RWPE2 (cell line): ENCODE data around the gene CACNA1B.

Experiments used
- ATAC-seq: fragments of 200-7000 bp; cut with Tn5 transposase; 3 replicates; pipeline ENCODE4 v1.9.1; 2021; ENCODE audit warnings: low read depth
- DNase-seq: peaks from one replicate; pipeline ENCODE4 v3.0.0-alpha.2; 2020; ENCODE audit warnings: low spot score
- H3K27ac ChIP-seq: fragments of 450-650 bp; 2 replicates; pipeline ENCODE4 v1.5.1; 2017; ENCODE audit warnings: mild to moderate bottlenecking; ENCODE audit not compliant: poor library complexity, severe bottlenecking
- H3K27me3 ChIP-seq: fragments of 250-450 bp; sonication (Bioruptor Pico); 2 replicates; pipeline ENCODE4 v1.5.1; 2021; ENCODE audit warnings: mild to moderate bottlenecking, moderate library complexity; ENCODE audit not compliant: insufficient read depth, poor library complexity, severe bottlenecking
- H3K36me3 ChIP-seq: fragments of 250-450 bp; sonication (Bioruptor Pico); 2 replicates; pipeline ENCODE4 v1.5.1; 2020; ENCODE audit warnings: low read depth, mild to moderate bottlenecking, moderate library complexity
- H3K4me1 ChIP-seq: fragments of 250-450 bp; sonication (Bioruptor Pico); 2 replicates; pipeline ENCODE4 v1.5.1; 2021; ENCODE audit warnings: mild to moderate bottlenecking, moderate library complexity; ENCODE audit not compliant: insufficient read depth, poor library complexity, severe bottlenecking
- H3K4me3 ChIP-seq: fragments of 250-450 bp; sonication (Bioruptor Pico); 2 replicates; pipeline ENCODE4 v1.5.1; 2021; ENCODE audit warnings: mild to moderate bottlenecking, moderate library complexity; ENCODE audit not compliant: severe bottlenecking
- H3K9me3 ChIP-seq: fragments of 250-450 bp; sonication (Bioruptor Pico); 2 replicates; pipeline ENCODE4 v1.5.1; 2021; ENCODE audit warnings: mild to moderate bottlenecking, moderate library complexity; ENCODE audit not compliant: severe bottlenecking
- TF ChIP-seq, protein P1 (sequence below): fragments of 450-650 bp; IDR thresholded peaks from one replicate; pipeline ENCODE4 v1.5.1; 2017; ENCODE audit warnings: mild to moderate bottlenecking, moderate library complexity; ENCODE audit not compliant: poor library complexity, severe bottlenecking

The CACNA1B gene

DNA sequence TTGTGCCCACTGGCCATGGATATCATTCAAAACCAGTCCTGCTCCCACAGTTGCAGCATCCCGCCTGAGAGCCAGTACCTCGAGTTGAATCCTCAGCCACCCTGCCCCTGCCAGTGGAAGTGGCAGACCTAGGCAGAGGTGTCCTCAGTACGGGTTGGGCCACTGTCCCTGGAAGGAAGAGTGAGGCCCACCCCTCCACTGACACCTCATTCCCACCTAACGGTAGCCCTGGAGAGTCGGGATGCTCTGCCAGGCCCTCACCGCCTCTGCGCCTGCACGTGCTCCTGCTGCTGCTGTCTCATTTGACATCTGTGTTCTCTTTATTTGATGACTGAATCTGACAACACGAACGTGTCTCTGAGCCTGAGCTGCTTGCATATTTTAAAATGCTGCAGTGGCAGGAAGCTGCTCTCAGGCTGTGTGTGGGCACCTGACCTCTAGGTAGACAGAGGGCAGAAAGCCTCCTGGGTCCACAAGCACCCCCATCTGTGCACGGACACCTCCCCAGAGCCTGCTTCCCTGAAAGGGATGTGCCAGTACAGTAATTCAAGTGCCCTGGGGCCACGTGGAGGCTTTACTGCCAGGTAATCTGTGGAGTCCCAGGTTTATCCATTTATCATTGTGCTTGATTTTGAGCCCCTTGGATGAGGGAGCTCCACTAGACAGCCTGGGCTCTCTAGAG is 194.7 kb downstream of the CACNA1B start:
- TF ChIP-seq, protein P1, sequence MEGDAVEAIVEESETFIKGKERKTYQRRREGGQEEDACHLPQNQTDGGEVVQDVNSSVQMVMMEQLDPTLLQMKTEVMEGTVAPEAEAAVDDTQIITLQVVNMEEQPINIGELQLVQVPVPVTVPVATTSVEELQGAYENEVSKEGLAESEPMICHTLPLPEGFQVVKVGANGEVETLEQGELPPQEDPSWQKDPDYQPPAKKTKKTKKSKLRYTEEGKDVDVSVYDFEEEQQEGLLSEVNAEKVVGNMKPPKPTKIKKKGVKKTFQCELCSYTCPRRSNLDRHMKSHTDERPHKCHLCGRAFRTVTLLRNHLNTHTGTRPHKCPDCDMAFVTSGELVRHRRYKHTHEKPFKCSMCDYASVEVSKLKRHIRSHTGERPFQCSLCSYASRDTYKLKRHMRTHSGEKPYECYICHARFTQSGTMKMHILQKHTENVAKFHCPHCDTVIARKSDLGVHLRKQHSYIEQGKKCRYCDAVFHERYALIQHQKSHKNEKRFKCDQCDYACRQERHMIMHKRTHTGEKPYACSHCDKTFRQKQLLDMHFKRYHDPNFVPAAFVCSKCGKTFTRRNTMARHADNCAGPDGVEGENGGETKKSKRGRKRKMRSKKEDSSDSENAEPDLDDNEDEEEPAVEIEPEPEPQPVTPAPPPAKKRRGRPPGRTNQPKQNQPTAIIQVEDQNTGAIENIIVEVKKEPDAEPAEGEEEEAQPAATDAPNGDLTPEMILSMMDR = no peak
- Histone ChIP-seq H3K27me3 (no peaks in the 10 kb centered on the region), H3K4me3 (no peak overlapping the region), H3K36me3 (no peaks in the 10 kb centered on the region), H3K9me3 (no peaks in the 10 kb centered on the region), H3K4me1 (no peaks in the 10 kb centered on the region), H3K27ac (no peak overlapping the region)
- ATAC-seq = no peak
- DNase-seq = no peak

DNA sequence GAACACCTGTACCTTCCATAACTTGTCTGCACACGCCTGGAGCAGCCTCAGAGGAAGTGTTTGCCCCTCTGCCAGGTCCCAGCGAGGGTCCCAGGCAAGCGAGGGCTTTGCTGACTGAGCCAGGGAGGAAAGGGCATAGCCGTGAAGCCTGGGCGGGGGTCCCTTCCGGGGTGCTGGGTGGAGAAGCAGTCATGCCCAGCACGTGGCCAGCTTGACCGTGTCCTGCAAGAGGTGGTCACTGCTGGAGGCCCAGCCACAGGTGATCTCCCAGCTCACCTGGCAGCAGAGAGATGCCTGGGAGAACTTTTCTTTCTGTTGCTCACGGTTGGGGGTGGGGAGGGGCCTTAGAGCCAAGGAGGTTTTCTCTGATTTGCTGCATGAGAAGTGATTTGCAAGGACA is 195.3 kb downstream of the CACNA1B start:
- Histone ChIP-seq H3K27ac (no peak overlapping the region), H3K4me1 (no peaks in the 10 kb centered on the region), H3K4me3 (no peak overlapping the region), H3K9me3 (no peaks in the 10 kb centered on the region), H3K27me3 (no peaks in the 10 kb centered on the region), H3K36me3 (no peaks in the 10 kb centered on the region)
- TF ChIP-seq, protein P1 = no peak
- ATAC-seq = no peak
- peak; percentile 49 for DNase-seq

GRCh38 chr9:138073408-138073807 is 195.8 kb downstream of the CACNA1B start:
- no peak overlapping the region for H3K27ac ChIP-seq
- DNase-seq (no peak), ATAC-seq (no peak)
- H3K9me3 ChIP-seq = no peaks in the 10 kb centered on the region
- no peaks in the 10 kb centered on the region for H3K27me3 ChIP-seq
- TF ChIP-seq, protein P1 = no peak
- H3K36me3 ChIP-seq = no peaks in the 10 kb centered on the region
- H3K4me1 ChIP-seq = no peaks in the 10 kb centered on the region
- H3K4me3 ChIP-seq = no peak overlapping the region

DNA sequence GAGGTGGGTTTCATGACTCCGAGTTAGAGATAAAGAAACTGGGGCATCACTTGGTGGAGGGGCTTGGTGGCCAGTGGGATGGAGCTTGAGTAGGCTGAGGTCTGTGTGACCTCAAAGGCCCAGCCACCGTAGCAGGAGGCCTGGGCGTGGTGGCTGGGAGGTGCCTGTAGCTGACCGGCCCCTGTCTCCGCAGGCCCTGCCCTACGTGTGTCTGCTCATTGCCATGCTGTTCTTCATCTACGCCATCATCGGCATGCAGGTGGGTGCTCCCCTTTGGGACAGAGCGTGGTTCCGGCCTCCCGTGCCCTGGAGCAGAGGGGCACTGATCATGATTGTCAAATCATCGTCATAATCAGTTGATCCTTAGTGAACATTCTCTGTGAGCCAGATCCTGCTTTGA is 196.2 kb downstream of the CACNA1B start:
- no peak overlapping the region for H3K27ac ChIP-seq
- H3K4me1 ChIP-seq = no peaks in the 10 kb centered on the region
- H3K36me3 ChIP-seq = no peaks in the 10 kb centered on the region
- no peaks in the 10 kb centered on the region for H3K9me3 ChIP-seq
- H3K4me3 ChIP-seq = no peak overlapping the region
- no peak for DNase-seq
- H3K27me3 ChIP-seq = no peaks in the 10 kb centered on the region
- ATAC-seq = no peak
- TF ChIP-seq, protein P1 = no peak

- no peak for ATAC-seq
- Histone ChIP-seq H3K27ac (no peak overlapping the region), H3K4me1 (no peaks in the 10 kb centered on the region), H3K9me3 (no peaks in the 10 kb centered on the region), H3K36me3 (no peaks in the 10 kb centered on the region), H3K27me3 (no peaks in the 10 kb centered on the region), H3K4me3 (no peak overlapping the region)
- TF ChIP-seq, protein P1 = no peak
- peak; percentile 60 for DNase-seq
These were observed 196.9 kb downstream of the CACNA1B start for GRCh38 chr9:138074516-138074915.
